Measurements from ENCODE around the gene TBATA.

GRCh38 chr10:70785190-70785589, at the start of gene TBATA:
- no peak for TF ChIP-seq CTCF (IDR thresholded peaks at IDR 0.05; ENCODE audit: low read depth, low read length)
- no peak for TF ChIP-seq POLR2A (IDR thresholded peaks at IDR 0.05; ENCODE audit: extremely low read depth, insufficient read length)
